GM21526 (cell line): ENCODE measurements around the gene PRKCE.
"Not testable (repeated sequence)": the region's sequence is repeated elsewhere in the genome, so short reads cannot be mapped to it uniquely, and the experiment has no call there.

Experiments
- ATAC-seq: cut with Tn5 transposase; IDR thresholded peaks from one replicate; pipeline ENCODE4 v1.9.1; 2021; ENCODE audit warnings: moderate library complexity; ENCODE audit not compliant: unreplicated experiment, low FRiP score

The PRKCE gene

GRCh38 chr2:46193356-46193755, 541.9 kb downstream of the PRKCE start:
- ATAC-seq: no peak

DNA sequence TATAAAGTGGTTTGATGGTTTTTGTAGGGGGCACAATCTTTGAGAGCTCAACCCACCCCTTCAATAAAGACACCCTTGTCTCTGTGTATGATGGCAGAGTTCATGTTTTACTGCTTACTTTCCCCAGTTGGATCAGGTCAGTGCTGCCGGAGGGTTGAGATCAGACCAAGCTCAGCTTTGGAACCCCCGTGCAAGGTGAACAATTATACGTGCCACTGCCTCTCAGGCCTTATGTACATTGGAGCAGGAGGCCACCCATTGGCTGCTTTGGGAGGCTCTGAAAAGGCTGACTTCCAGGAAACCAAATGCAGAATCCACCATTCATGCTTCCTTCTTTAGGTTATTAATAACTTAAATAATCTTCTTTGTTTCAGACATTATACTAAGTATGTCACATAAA, 542.4 kb downstream of the PRKCE start:
- no peak for ATAC-seq

GRCh38 chr2:46194856-46195255, 543.4 kb downstream of the PRKCE start:
- ATAC-seq: no peak

DNA sequence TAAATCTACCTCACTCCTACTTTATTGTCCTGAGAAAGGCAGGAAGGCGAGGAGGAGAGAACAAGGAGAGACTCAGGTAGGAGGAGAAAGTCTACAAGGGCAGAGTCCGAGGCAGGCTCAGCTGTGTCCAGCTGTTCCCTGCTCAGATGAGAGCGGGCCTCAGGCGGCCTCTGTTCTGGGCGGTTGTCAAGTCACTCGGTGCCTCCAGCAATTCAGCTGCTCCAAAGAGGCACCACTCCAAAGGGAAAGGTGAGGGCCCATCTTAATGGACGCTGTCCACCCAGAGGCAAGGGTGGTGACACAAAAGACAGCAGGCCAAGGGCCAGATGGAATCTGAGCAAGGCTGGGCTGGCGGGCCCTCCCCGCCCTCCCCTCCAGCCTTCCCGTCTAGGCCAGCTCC, 544.3 kb downstream of the PRKCE start:
- no peak for ATAC-seq

DNA sequence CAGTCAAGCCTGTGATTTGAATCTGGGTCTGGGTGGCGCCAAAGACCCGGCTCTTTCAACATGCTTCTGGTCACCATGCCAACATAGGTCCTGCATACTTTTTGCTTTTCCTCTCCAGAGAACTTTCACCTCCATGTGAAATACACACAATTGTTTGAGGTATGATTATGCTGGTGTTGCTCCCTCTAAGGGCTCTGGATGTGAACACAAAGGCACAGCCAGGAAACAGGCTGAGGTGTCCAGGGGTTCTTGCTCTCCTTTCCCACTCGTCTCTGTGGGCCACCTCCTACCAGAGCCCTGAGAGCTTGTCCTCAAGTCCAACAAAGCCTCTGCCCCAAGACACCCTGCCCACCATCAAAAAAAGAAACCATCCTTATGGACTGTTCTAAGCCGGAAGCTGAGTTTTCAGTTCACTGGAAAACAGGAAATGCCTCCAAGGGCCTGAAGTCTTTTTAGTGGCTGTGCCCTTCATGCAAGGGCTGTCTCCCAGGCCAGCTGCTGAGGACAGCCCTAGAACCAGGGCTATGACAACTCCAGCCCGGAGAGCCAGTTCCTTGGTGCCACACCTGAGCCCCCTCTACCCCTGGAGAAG, 545.5 kb downstream of the PRKCE start:
- ATAC-seq: no peak

GRCh38 chr2:46197672-46198071, 546.2 kb downstream of the PRKCE start:
- no peak for ATAC-seq

- no peak for ATAC-seq
Measured at GRCh38 chr2:46198164-46198883, 546.8 kb downstream of the PRKCE start.

- ATAC-seq: no peak
Measured at GRCh38 chr2:46198966-46199365, 547.5 kb downstream of the PRKCE start.

DNA sequence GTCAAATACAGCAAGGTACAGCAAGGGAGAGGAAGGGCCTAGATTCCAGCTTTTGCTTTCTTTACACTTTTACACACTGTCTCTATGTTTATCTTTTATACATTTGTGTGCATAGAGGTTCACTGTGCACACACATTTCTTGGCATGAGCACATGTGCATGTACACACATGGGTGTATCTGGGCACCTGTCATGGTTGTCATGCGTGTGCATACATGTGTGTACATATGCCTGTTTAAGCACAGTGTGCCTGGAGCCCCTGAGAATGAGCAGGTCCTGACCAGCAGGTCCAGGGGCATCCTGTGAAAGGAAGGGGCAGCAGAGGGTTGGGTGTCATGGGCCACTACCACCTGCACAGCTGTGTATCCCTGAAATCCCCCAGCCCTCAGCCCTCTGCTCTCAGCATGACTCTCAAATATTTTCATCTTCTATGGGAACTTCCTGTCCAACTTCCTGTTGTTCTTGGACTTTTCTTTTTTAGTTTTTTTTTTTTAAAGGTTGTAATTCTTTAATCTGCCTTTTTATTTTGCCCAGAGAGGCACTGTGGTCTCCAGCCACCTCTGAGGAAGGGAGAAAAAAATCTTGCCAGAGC, 548.7 kb downstream of the PRKCE start:
- no peak for ATAC-seq

GRCh38 chr2:46200861-46201605, 549.6 kb downstream of the PRKCE start:
- no peak for ATAC-seq

DNA sequence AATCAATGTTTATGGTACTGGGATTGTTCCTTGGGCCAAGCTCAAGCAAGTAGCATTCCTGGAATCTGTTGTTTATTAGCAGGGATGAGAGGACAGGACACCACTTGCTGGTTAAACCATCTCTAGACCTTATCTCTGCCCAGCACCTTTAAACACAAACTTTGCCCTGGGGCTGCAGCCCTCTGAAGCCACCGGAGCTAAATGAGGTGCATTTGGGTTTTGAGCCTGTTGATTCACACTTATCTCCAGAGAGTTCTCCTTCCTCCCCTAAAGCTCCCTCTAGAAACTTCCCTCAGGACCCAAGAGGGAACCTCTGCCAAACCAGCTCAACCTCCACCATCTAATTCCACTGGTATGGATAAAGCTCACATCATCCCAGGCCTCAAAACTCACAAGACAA, 551.0 kb downstream of the PRKCE start:
- no peak for ATAC-seq

GRCh38 chr2:46202987-46203386, 551.5 kb downstream of the PRKCE start:
- no peak for ATAC-seq

- not testable (repeated sequence) for ATAC-seq
Measured at GRCh38 chr2:46203636-46204035, 552.2 kb downstream of the PRKCE start.

DNA sequence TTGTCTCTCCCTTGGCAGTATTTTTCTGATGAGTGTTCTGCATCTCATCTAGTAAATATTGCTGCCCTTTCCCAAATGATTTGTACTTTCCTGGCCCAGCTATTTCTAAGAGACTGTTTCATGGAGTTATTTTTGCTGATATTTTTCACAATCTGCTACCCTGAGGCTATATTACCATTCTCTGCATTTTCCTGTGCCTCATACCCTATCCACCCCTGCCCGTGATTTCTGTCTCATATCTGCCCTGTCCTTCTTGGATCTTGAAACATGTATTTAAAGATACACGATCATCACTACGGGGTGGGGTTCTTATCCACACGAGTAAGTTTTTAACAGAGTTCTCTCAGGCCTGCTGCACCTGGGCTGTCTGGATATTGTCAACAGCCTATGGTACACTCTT, 556.1 kb downstream of the PRKCE start:
- no peak for ATAC-seq

- no peak for ATAC-seq
Measured at GRCh38 chr2:46208766-46209165, 557.3 kb downstream of the PRKCE start.

DNA sequence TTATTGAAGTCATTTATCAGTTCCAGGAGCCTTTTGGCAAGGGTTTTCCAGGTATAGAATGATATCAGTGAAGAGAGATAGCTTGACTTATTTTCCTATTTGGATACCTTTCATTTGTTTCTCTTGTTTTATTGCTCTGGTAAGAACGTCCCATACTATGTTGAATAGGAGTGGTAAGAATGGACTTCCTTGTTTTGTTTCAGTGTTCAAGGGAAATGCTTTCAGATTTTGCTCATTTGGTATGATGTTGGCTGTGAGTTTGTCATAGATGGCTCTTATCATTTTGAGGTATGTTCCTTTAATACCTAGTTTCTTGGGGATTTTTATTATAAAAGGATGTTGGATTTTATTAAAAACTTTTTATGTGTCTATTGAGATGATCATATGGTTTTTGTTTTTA, 558.6 kb downstream of the PRKCE start:
- ATAC-seq: no peak

- ATAC-seq: no peak
Measured at GRCh38 chr2:46211461-46211860, 560.0 kb downstream of the PRKCE start.

DNA sequence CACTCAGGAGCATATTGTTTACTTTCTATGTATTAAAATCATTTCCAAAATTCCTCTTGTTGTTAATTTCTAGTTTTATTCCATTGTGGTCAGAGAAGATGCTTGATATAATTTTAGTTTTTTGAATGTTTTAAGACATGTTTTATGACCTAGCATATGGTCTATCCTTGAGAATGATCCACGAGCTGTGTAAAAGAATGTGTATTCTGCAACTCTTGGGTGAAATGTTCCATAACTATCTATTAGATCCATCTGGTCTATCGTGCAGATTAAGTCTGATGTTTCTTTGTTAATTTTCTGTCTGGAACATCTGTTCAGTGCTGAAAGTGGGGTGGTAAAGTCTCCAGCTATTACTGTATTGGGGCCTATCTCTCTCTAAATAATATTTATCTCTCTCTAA, 562.4 kb downstream of the PRKCE start:
- no peak for ATAC-seq

- no peak for ATAC-seq
Measured at GRCh38 chr2:46216213-46216612, 564.7 kb downstream of the PRKCE start.

DNA sequence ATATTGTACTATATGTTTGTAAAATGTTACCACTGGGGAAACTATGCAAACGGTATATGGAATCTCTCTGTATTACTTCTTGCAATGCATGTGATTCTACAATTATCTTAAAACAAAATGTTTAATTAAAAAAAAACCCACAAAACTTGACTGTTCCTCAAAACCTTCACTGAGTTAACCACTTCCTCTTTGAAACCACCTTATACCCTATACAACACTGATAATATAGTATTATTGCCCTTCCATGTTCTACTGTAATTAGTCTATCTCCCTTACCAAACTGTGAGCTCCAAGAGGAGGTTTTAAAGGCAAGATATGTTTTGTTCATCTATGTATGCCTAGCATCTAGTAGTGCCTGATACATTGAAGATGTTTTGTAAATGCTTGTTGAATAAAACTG, 572.0 kb downstream of the PRKCE start:
- not testable (repeated sequence) for ATAC-seq

DNA sequence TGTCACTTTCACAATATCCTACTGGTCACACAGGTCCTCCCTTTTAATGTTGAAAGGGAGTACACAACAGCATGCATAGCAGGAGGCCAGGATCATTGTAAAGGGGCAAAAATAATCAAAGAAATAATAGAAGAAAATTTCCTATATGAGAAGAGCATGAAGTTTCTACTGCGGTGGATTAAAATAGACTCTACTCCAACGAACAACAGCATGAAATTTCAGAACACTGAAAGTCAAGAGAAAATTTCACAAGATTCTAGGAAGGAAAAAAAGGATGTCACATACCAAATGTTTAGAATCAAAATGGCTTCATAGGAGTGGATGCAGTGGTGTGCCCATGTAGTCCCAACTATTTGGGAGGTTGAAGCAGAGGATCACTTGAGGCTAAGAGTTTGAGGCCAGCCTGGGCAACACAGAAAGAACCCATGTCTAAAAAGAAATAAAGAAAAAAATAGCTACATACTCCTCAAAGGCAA, 573.7 kb downstream of the PRKCE start:
- ATAC-seq: no peak
